Anterior cingulate cortex (tissue), 58 donors: ENCODE data around the gene GAK.
"Not testable (repeated sequence)": the region's sequence is repeated elsewhere in the genome, so short reads cannot be mapped to it uniquely, and the experiment has no call there.

Experiments used
- DNase-seq, 58 donors: peaks; one replicate each; lab custom pipeline; 2025; lab: John Stamatoyannopoulos, UW

Gene GAK

DNA sequence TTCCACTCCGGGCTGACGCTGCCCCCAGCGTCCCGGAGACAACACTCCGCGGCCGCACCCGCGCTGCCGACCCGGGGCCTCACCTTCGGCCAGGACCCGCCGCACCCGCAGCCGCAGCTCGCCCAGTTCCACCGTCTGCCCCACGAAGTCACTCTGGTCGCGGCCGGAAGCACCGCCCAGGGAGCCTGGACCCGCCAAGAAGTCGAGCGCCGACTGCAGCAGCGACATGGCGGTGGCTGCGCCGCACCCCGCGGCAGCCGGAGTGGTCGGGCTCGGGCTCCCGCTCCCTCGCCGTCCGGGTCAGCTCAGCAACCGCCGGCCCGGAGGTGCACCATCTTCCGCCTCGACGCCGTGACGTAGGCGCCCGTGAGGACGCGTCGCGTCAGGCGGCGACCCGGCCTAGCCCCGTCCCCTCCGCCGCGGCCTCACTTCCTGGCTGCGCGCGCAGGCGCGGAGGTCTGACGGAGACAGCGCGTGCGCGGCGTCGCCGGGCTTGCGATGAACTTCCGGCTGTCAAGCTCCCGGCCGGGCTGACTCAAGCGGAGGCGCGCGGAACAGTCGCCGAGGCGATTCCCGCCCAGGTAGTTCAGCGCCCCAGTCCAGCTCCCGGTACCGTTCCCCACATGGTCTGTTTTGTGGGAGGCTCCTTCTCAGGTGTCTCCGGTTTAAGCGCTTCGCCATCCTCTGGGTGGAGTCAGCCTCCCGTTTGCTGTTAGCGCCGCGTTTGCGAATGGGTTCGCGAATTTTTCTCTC, at the start of gene GAK, which contains the start of gene TMEM175:
Gene GAK, minus strand, starts transcription at position 357 of the 753 bp plus-strand sequence. Its CDS starts 129 bp downstream, at position 228.
Gene TMEM175, plus strand, starts transcription at position 501 of the 753 bp plus-strand sequence. CDS start 15,280 bp downstream, outside the sequence.
- peak; percentile 56 to 97 (median 90) for DNase-seq

DNA sequence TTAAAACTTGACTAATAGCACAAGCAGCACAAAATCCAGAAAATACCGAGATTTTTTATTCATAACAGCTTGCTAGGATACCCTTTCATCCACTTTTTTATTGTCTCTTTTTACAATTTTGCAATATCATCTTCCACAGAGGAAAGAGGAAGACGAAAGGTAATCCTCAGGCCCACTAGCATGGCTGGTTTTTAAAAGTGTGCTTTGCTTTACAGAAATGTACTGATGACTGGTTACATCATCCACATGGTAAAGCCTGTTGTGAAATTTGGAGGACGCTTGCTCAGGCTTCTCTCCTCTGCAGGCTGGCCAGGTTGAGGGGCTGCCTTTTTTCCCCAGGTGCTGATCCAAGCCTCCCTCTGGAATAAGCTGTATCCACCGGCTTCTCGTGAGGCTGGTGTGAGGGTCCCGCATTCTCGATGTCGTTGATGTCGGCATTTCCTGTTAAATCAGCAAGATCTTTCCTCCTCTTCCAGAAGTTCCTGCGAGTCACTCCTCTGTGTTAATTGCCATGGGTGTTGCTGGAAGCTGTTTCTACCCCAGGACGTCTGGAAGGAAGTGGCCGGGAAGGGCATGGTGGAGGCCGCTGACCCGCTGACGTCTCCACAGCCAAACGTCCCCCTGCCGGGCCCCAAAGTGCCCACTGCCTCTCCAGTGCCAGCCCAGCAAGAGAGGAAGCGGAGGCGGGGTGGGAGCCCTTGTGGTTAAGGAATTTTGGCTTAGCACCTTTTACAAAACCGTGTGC, 47.0 kb upstream of the GAK start:
- no peak for DNase-seq

DNA sequence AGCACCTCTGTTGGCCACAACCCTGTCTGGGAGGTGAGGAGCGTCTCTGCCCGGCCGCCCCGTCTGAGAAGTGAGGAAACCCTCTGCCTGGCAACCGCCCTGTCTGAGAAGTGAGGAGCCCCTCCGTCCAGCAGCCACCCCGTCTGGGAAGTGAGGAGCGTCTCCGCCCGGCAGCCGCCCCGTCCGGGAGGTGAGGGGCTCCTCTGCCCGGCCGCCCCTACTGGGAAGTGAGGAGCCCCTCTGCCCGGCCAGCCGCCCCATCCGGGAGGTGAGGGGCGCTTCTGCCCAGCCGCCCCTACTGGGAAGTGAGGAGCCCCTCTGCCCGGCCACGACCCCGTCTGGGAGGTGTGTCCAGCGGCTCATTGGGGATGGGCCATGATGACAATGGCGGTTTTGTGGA, 43.9 kb upstream of the GAK start:
- DNase-seq, result not testable (repeated sequence)

DNA sequence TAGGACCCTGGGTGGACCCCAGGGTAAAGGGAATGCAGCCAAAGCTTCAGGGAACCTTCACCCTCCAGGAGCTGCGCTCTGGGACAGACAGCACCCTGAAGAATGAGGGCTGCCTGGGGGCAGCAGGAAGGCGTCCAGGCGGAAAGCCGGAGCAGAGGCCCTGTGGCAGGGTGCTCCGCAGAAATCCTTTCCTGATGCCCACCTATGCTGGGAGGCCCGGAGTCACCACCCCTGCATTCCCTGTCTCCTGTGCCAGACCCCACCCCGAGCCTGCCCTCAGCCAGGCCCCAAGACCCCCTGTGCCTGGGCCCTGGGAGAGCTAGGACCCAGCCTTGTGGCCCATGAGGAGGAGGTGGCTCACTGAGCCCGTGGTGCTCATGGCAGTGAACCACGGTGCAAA, 42.6 kb upstream of the GAK start:
- DNase-seq, result no peak

DNA sequence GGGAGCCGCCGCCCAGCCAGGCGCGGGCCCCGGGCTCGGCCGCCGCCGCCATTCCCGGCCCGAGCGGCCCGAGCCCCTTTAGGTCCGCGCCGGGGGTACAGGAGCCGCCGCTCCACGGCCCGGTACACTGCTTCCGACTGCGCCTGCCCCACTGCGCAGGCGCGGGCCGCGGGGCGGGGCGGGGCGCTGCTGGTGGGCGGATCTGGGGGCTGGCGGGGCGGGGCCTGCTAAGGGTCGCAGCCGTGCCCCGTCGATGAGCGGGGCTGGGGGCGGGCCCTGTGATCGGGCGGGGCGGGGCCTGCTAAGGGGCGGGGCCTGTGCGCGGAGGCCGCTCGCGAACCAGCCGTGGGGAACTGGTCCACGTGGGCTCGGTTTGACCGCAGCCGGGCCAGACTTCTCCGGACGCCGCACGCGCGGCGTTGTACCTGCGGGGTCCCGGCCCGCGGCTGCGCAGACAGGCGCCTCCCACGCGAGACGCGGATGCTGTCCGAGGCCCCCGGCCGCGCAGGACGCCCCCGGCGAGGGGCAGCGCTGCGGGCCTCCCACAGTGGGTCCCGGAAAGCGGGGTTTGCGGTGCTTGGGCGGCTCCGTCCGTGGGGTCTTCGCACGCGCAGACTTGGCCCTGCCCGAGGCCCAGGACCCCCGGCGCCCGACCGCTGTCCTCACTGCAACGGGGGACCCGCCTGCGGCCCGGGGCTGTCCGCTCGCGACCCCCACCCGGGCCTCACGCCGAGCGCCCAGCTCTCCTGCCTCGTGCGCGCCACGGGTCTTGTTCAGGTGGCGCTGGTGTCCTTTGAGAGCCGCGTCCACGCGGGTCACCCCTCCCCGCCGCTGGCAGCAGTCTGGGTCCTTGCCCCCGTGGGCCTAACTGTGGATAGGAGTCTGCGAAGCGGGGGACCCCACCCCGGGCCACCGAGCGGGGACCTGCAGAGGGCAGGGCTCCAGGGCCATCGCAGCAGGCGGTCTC, 41.6 kb upstream of the GAK start, which contains the start of gene DGKQ:
Gene DGKQ, minus strand, starts transcription at position 139 of the 967 bp plus-strand sequence. Its CDS starts 87 bp downstream, at position 52.
- peak in 56 of 58 donors; percentile 23 to 92 (median 83) for DNase-seq

DNA sequence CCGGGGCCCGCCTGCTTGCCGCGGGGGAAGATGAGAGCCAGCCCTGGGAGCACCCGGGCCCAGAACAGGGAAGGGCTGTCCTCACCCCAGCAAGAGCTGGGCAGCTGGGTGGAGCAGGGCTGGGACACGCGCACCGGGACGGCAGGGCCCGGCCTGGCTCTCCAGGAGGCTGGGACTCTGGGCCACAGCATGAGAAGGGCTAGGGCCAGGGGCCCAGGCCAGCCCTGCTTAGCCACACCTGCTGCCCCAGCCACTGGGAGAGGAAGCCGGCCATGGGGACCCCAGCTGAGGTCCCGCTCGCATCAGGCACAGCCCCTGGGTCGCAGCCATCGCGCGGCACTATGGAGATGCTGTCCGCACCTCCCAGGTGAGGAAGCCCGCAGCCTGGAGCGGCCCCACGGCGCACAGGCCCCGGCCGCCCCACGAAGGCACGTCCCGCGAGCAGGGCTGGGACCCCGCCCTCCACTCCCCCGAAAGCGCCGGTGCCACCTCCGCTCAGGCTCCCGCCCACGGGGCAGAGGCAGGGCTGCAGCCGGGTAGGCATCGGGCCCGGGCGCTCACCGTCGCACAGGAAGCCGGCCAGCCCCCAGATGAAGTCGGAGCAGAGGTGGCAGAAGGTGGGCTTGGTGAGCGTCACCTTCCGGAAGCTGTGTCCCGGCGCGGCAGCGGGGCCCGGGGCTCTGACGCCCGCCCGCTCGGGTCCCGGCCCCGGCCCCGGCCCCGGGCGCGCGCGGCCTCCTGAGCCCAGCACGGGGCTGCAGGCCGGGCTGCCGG, 40.7 kb upstream of the GAK start:
- DNase-seq, result peak in 3 of 58 donors; percentile 6 to 24 (median 17)

DNA sequence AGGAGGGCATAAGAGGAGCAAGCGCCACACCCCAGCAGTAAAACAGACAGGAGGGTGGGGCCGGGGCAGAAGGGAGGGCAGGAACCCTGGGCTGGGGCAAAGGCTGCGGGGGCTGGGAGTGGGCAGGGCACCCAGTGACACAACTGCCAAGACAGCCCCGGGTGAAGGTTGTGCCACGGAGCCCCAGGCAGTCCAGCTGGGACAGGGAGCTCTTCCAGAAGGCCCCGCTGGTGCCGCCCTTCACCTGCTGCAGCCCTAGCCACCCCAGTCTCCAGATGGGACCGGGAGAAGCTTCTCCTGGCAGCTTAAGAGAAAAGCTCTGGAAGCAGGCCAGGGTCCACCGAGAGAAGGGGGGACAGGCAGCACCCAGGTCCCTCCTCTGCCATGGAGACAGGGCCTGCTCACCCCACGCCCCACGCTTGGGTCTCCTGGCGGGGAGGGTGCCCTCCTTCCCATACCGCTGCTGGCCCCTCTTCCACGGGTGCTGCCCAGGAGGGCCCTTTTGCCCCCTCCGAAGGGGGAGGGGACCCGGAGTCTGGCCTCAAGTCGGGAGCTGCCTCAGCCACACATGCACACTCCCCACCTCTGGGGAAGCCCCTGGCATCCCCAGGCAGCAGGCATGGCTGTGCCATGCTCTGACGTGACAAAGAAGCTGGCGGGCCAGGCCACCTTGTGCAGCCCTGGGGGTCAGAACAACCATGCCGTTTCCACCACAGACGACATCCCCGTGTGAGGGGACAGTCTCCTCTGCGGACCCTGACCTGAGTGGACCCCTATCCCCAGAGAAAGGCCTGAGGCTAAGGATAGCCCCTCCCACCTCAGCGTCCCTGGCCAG, 39.8 kb upstream of the GAK start:
- DNase-seq, result no peak

DNA sequence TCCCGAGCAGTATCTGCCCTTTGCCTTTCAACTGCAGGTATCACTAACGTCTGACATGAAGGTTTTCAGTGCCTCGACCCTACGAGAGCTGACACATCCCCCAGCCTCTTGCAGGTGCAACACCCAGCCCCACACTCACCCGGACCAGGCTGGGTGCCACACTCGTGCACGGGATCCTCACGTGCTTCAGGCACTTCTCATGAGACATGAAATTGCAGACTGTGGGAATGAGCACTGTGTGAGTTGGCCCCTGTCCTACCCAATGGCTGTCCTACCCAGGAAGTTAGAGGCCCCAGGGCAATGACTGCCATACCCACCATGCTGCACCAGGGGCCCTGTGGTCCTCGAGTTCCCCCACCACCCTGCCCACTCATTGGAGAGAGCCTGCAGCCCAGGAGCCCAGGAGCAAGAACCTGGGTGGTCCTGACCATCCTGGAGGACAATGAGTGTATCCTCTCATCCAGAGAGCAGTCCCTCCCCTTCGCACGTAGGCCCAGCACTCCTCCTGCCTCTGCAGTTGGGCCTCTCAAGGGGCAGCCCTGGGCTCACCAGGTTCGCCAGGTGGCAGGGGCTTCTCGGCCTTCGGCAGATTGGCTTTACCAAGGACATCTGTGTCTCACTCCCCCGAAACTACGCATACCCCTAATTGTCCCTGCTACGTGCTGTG, 38.9 kb upstream of the GAK start:
- no peak for DNase-seq

DNA sequence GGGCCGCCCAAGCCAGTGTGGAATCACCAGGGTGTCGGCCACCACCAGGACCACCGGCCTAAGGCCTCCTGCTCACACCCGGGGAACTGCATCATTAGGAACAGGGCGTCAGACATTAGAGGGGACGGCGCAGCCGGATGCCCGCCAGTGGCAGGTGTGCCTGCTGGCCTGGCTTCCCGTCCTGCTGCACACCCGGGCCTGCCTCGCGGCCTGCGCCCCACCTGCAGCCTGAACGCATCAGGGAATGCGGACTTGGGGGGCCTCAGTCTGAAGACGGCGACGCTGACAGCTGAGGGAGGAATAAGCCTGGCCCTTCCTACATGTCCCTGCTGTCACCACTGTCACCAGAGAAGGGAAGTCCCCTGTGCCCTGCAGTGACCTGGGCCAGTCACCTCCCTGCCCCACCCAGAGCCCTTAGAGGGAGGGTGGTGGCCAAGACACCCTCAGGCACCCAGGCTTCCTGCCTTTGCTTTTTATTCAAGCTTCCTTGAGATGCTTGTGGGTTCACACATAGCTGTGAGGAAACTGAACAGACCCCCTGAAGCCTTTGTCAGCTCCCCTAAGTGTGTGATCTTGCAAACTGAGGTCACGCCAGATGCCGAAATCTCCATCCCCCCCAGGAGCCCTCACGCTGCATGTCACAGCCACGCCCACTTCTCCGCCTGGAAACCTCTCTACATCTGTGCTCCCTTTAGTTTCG, 38.1 kb upstream of the GAK start:
- DNase-seq, result no peak

DNA sequence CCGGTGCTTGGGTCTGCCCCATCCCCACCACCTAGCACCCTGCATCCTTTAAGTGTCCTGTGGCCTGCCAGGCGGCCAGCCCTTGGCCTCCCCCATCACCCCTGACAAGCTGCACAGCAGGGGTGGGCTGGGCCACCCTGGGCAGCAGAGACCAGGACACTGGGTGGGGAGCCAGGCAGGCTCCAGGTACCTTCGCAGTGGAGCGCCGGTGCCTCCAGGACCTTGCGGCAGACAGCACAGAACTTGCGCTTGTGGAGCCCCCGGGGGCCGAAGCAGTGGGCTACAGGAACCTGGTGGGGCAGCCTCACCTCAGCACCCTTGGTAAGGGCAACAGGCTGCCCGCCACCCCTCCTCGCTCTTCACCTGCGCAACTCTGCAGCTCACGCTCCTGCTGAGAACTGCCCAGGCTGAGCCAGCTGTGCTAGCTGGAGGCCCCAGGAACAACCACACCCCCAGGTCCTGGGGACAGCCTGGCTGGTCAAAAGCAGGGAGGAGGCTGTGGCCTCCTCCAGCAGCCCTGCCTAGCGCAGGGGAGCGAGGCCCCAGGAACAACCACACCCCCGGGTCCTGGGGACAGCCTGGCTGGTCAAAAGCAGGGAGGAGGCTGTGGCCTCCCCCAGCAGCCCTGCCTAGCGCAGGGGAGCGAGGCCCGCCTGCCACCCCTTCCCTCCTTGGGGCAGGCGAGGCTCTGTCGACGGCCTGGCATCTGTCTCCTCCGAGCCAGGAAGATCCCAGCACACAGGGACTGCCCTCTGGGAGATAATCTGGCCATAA, 36.7 kb upstream of the GAK start:
- DNase-seq, result no peak

DNA sequence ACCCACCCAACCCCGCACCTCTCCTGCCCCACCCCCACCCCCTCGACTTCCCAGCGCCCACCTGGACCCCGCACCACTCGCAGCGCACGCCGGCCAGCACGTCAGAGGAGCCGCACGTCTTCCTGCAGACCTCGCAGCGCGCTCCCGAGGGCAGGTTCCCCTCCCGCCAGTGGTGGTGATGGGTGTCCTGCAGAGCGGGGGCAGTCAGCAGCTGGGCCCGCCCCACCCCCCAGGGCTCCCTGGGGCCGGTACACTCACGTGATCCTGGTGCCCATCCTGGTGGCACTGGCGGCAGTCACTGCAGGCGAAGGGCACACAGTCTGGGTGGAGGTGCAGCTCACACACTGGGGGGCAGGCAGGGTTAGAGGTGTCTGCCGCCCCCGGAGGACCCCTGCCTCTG, 36.1 kb upstream of the GAK start:
- DNase-seq, result no peak

DNA sequence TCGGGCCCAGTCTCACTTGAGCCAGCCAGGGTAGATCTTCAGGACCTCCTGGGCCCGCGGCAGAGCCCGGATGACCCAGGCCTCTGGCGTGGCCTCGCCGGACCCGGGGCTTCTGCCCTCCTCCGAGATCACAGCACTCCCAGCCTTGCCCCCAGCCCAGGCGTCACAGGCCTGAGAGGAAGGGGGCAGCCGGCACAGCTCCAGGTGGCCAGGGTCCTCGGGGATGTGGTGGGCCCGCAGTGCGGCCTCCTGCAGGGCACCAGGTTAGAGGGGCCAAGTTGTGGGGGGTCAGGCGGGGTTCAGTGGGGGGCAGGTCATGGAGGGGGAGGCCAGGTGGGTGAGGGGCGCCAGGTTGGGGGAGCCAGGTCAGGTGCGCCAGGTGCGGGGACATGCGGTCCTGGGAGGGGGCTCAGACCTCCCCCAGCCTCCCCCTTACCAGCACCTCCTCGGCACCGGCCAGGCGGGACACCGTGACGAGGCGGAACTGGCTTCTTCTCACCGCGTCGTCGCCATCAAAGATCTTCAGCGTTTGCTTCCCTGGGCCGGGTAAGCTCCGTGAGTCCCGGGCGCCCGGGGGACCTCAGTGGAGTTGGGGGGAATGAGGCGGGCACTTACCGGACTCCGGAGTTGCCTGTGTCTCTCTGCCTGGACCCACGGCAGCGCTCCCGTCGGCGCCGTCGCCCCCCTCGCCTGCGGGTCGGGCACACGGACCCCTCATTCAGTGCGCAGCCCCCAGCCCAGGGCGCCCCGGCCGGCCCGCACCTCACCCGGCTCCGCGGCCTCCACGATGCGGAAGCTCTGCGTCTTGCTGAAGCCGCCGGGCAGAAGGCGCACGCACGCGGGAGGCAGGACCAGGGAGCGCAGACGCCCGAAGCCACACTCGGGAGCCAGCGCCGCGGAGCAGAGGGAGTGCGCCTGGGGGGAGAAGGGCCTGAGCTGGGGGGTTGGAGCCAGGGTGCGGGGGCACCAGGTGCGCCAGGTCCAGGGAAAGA, 35.3 kb upstream of the GAK start:
- no peak for DNase-seq

DNA sequence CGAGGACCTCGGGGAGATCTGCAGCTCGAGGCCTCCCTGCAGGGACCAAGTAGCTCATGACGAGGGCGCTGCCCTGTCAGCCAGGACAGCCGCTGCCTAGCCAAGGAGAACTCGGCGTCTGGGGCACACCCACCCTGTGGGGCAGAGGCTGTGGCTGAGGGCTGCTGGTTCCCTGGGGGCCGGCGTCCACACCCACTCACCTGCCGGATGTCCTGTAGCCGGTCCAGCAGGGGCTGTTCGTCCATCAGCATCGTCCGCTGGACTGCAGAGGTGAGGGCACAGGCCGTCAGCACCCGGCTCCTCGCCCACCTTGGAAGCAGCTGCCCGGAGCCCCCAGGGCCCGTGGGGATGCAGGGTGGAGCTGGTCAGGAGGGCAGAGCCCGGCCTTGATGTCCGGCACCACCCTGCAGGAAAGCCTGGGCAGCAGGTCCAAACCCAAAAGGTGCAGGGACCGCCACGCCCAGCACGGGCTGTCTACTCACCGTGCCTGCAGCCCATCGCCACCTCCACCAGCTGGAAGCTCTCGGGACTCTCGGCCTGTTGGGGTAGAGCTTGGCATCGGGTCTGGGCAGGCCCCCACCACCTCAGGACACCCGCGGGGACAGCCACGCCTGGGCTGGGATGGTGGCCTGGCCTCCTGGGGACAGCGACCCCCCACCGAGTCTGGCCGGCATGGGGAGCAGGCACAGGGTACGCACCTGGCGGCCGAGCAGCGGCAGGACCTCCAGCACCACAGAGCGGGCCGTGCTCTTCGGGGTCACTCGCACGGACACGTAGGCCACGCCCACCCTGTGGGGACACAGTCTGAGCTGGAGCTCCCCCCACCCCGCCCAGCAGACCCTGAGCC, 34.4 kb upstream of the GAK start:
- DNase-seq, result no peak

DNA sequence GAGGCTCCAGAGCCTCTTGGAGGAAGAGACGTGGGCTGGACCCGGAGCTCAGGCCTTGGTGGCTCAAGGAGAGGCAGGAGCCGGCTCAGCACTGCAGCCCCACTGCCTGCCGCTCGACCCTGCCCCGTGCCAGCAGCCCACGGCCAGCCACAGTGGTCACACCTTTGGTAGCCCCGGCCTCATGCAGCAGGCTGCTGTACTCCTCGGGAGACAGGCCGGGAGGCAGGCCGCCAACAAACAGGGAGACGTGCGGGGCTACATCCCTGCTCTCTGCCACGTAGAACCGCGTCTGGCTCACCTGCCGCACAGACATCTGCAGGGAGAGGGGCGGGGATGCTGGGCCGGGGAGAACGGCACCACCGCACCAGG, 33.6 kb upstream of the GAK start:
- DNase-seq, result no peak
